ENCODE measurements around the gene SCYGR2. TPM values are rescaled to one million over a fixed set of nuclear protein-coding genes. Genes with fewer than 3 reads are reported as not detected.

Gene SCYGR2
- total RNA-seq, 1 donor from 2014 or later: not detected

GRCh38 chr2:227597998-227598397, 695 bp upstream of the SCYGR2 start:
- Mint-ChIP-seq H3K9me3 (no peaks in the 10 kb centered on the region), H3K36me3 (ENCODE audit: low read depth) (no peaks in the 10 kb centered on the region), H3K27me3 (ENCODE audit: low read depth) (peaks cover 7% of the 10 kb centered on the region), H3K4me3 (no peak overlapping the region), H3K4me1 (no peaks in the 10 kb centered on the region), H3K27ac (ENCODE audit: unreplicated experiment) (no peak overlapping the region)
- TF ChIP-seq CTCF (conservative IDR thresholded peaks at IDR 0.05): no peak
- DNase-seq (ENCODE audit: low read depth, low spot score): no peak

GRCh38 chr2:227602358-227602757, 3.7 kb downstream of the SCYGR2 start:
- Mint-ChIP-seq H3K9me3 (no peaks in the 10 kb centered on the region), H3K27me3 (ENCODE audit: low read depth) (peaks cover 2% of the 10 kb centered on the region), H3K4me3 (no peak overlapping the region), H3K27ac (ENCODE audit: unreplicated experiment) (no peak overlapping the region), H3K36me3 (ENCODE audit: low read depth) (no peaks in the 10 kb centered on the region), H3K4me1 (no peaks in the 10 kb centered on the region)
- no peak for DNase-seq (ENCODE audit: low read depth, low spot score)
- no peak for TF ChIP-seq CTCF (conservative IDR thresholded peaks at IDR 0.05)

- no peak for DNase-seq (ENCODE audit: low read depth, low spot score)
- Mint-ChIP-seq H3K36me3 (ENCODE audit: low read depth) (no peaks in the 10 kb centered on the region), H3K27ac (ENCODE audit: unreplicated experiment) (peak overlapping the region; percentile 75), H3K9me3 (no peaks in the 10 kb centered on the region), H3K4me1 (no peaks in the 10 kb centered on the region), H3K27me3 (ENCODE audit: low read depth) (peaks cover 2% of the 10 kb centered on the region), H3K4me3 (no peak overlapping the region)
- TF ChIP-seq CTCF (conservative IDR thresholded peaks at IDR 0.05): no peak
These were observed 7.8 kb downstream of the SCYGR2 start for GRCh38 chr2:227606476-227606875.

- Mint-ChIP-seq H3K36me3 (ENCODE audit: low read depth) (no peaks in the 10 kb centered on the region), H3K9me3 (no peaks in the 10 kb centered on the region), H3K4me3 (no peak overlapping the region), H3K4me1 (no peaks in the 10 kb centered on the region), H3K27ac (ENCODE audit: unreplicated experiment) (no peak overlapping the region), H3K27me3 (ENCODE audit: low read depth) (peaks cover 2% of the 10 kb centered on the region)
- TF ChIP-seq CTCF (conservative IDR thresholded peaks at IDR 0.05): no peak
- DNase-seq (ENCODE audit: low read depth, low spot score): no peak
These were observed 9.2 kb downstream of the SCYGR2 start for GRCh38 chr2:227607941-227608340.

- no peaks in the 10 kb centered on the region for H3K9me3 Mint-ChIP-seq
- TF ChIP-seq CTCF (conservative IDR thresholded peaks at IDR 0.05): no peak
- no peak overlapping the region for H3K27ac Mint-ChIP-seq (ENCODE audit: unreplicated experiment)
- H3K27me3 Mint-ChIP-seq (ENCODE audit: low read depth): peaks cover 2% of the 10 kb centered on the region
- H3K4me3 Mint-ChIP-seq: no peak overlapping the region
- no peak for DNase-seq (ENCODE audit: low read depth, low spot score)
- no peaks in the 10 kb centered on the region for H3K36me3 Mint-ChIP-seq (ENCODE audit: low read depth)
- no peaks in the 10 kb centered on the region for H3K4me1 Mint-ChIP-seq
These were observed 10.1 kb downstream of the SCYGR2 start for GRCh38 chr2:227608561-227609338.

Data from neural crest cell (in vitro differentiated cells).